Germinal center (tissue), 1 donor: ENCODE results near the gene SREBF1.

Experiments
- DNase-seq: peaks from one replicate; pipeline ENCODE4 v3.0.0; 2012; ENCODE audit warnings: mixed read lengths, low spot score

Gene SREBF1

DNA sequence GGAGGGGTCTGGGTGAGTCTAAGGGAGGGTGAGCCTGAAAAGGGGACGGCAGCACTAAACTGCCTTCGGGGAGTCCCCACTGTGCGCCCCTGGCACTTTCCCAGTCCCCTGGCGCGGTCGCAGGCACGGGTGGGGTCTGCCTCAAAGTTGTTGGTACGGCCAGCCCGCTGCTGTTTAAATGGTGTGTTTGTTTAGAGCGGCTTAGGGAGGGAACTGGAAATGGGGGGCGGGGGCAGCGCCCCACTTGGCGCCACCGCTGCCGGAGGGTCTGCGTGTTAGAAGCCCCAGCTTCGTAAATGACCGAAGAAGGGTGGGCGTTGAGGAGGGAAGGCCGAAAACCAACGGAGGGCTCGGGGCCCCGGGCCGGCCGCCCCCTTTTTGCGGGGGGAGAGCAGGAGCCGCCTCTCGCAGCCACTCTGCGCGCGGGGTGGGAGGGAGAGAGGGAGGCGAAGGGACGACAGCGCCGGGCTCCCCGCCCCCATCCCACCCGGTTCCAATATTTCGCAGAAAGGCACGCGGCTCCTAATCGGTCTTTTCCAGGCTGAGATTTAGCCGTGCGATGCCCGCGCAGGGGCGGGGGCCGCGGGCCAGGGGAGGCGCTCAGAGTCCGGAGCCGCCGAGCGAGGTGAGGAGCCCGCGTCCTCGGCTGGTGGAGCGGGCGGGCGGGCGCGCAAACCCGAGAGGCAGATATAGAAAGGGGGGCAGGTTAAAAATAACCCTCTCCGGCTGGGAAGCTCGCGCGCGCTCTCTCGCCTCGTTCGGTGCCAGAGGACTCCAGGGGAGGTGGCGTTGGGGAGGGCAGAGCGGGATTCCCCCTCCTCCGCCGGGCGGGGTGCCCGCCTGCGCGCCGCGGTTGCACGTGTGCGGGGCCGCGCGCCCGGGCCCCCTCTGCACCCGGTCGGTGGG is 54.9 kb downstream of the SREBF1 start:
- no peak for DNase-seq

DNA sequence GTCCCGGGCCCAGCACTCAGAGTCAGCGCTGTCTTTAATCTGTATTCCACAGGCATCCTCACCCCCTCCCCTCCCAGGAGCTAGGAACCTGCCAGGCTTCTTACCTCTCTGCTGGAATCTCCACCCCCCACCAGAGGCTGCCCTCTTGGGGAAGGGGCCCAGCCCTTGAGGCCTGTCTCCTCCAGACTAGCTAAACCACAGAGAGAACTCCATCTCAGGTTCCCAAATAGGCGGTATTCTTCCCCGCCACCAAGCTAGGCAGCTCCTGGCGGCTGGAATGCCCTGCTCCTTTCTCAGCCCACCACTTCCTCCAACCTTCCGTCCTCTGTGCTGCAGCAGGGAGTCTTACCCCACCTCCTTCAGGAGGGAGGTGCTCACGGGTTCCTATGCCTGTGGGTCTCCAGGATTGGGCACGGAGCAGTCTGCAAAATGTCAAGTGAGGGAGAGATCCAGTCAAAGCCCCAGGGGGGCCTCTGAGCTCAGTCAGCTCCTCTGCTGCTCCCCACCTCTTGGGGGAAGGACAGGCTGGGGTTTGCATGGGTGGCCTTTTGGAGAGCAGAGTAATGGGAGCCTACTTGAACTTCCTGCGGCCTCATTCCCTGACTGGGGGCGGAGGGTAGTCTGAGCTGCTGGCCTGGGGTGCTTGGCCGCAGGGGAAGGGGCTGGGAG is 55.7 kb downstream of the SREBF1 start:
- no peak for DNase-seq

DNA sequence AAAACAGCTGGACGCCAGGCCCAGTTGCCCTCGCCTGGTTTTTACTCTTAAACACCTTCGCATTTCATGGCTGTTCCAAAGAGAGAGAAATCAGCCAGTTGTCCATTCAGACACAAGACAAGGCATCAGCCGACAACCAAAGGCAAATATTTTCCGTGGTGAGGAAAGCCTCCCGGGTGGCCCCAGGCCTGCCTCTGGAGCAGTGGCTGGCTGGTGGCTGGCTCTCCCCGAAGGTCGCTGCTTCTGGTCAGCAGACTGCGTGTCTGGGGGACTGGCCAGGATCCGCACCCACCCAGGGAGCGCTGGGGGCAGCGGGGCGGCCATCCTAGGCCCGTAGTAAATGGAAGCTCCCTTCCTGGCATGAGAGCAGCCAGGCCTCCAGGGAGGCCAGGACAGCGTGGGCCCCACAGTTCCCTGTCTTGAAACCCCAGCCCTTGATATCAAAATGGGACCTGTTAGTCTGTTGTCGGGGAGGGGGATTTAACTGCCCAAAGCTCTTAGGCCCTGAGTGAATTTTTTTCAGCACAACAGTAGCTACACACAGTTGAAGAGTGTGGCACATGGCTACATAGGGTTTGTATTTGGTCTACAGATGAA is 57.7 kb downstream of the SREBF1 start:
- DNase-seq = no peak

DNA sequence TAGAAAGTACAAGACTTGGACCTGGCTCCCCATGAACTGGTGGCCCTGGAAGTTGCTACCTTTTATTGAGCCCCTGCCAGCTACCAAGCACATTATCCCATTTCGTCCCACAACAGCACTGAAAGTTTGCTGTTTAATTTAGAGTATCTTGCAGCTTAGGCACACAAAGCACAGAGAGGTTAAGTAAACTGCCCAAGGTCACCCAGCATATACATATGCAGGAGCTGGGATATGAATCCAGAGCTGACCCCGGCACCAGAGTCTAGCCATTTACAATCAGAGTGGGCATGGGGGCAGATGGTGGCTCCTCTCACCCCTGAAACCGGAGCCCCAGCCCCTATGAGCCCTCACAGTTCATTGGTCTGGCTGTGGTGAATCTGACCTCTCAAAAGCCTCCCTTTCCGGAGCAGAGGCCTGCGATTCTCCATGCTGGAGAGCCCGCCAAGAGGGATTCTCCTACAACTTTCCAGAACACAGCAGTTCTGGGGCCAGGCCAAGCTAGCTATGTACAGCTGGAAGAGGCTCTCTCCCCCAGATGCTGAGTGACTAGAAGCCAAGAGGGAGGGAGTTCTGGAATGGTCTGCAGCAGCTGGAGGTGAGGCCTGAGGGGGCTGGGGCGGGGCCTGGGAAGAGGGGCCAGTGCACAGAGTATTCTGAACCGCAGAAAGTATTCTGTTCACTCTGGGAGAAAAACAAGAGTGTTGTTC is 58.3 kb downstream of the SREBF1 start:
- DNase-seq = no peak

DNA sequence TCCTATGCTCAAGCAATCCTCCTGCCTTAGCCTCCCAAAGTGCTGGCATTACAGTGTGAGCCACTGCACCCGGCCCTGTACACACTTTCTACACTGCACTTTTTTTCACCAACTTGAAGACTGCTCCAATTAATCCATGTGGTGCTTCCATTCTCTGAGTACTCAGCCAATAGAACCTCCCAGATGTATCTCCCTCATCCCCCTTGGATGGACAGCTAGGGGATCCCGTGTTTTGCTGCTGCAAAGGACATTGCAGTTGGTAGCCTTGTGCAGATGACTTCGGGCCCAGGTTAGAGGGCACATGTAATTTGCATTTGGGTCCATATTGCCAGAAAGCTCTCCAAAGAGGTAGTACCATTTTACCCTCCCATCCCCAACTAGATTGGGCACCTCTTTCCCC is 59.9 kb downstream of the SREBF1 start:
- no peak for DNase-seq

DNA sequence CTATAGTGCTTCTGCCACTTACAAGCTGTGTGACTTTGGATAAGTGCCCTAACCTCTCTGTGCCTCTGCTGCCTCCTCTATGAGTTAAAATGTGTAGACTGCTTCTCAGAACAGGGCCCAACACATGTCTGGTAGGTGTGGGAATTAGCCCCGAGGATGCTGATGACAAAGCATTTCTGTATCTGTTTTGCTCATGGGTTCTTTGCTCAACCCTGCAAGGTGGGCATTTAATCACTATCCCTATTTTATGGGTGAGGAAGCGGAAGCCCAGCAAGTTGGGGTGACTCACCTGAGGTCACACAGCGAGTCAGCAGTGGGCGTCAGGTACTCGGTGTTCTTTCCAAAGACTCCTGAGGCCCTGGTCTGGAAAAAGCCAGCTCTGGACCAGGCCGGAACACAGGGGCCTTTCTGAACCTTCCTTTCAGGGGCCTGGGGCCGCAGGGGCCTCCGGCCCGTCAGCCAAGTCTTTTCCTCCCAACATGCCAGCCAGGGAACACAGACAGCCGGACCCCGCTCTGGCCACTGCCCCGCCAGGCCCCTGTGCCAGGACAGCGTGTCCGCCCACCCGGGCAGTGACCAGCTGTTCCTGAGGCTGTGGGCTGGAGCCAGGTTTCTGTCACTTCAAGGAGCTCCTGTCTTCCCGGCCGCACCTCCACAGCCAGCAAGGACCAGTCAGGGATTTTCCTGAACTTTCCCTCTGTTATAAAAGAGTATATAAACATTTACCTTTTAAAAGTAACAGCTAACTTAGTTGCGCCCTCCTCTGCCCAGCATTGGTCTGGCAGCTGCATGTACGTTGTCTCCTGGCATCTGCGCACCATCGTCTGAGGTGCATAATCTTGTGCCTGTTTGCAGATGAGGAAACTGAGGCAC is 62.5 kb downstream of the SREBF1 start:
- DNase-seq = no peak

DNA sequence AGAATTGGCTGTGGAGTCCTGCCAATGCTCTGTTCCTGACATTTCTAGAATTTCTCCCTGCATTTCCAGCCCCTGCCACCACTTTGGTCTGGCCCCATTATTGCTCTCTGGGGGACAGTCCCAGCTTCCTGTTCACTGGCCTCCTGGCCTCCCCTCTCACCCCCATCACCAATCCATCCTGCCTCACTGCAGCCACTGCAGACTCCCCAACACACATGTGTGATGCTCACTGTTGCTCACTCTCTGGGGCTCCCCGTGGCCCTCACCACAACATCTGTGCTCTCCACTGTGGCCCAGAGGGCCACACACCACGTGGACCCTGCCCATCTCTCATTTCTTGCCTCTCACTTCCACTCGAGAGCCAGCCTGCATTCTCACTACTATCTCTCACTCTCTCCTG is 64.6 kb downstream of the SREBF1 start:
- DNase-seq = no peak

DNA sequence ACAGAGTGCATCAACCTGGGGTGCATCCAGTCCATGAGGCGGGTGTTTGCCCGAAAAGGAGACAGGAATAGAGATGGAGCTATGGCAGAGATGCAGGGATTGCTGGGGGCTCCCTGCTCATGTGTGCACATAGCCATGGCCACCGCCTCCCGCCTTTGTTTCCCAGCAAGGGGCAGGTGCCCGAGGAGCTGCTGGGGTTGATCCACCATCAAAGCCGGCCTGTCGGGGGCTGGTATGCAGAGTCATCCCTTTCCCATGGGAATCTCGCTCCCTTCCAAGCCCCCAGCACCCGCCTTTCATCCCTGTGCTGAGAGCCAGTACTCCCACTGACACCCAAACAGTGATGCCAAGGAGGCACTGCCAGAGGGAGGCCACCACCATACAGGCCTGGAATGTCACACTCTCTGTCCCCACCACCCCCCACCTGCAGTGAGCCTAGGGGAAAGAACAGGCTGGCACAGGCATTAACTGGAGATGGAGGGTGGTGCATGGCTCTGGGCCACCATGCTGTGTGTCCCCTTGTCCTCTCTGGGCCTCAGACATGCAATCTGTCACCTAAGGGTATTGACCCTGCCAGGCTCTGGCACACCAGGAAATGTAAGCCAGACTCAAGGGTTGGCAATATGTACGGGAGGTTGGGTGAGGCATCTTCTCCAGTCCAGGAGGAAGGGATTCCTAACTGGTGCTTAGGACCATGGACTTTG is 65.1 kb downstream of the SREBF1 start:
- DNase-seq = no peak

DNA sequence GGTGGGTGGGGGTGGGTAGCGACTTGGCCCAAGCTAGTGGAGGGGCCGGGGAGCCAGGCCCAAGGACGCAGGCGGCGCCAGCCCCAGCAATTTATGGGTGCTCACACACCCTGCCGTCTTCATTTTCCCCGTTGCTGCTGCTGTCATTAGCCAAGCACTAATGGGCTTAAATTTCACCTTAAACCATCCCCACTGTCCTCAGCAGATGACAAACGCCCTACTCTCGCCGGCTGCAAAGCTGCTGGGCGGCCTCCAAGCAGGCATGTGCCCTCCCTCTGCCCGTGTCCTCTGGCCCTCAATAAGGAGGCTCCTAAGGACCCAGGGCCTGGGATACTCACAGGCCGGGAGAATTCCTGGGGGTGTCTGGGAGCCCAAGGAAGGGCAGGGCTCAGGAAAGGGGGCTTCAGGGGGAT is 66.1 kb downstream of the SREBF1 start:
- no peak for DNase-seq

DNA sequence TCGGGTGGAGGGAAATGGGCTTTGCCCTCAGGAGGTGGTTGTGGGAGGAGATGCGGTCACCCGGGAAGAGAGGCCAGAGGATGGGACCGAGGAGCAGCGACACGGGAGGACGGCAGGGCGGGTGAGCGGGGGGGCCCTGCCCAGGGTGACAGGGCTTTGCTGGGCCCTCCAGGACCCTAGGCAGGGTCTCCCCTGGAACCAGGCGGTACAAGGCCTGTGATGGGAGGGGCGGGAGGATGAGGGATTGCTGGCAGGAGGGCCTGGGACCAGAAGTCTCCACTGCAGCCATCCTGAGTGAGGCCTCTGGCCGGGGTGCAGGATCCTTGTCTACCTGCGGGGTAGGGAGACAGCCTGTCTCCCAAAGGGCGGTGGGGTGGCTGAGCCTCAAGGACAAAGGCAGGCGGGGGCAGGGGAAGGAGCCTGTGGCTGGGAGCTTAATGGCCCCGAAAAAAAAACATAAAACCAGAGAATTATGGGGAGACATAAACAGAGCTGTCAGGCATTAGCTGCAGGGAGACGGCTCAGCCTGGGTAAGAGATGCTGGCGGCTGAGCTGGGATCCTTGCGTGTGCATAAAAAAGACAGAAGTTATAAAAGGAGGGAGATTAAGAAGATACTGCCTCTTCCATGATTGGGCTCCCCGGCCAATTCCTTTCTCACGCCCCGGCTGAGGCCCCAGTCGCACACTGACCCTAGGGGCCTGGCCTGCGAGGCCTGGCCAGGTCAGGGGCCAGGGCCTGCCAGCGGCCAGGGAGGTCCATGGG is 66.7 kb downstream of the SREBF1 start:
- DNase-seq = no peak

DNA sequence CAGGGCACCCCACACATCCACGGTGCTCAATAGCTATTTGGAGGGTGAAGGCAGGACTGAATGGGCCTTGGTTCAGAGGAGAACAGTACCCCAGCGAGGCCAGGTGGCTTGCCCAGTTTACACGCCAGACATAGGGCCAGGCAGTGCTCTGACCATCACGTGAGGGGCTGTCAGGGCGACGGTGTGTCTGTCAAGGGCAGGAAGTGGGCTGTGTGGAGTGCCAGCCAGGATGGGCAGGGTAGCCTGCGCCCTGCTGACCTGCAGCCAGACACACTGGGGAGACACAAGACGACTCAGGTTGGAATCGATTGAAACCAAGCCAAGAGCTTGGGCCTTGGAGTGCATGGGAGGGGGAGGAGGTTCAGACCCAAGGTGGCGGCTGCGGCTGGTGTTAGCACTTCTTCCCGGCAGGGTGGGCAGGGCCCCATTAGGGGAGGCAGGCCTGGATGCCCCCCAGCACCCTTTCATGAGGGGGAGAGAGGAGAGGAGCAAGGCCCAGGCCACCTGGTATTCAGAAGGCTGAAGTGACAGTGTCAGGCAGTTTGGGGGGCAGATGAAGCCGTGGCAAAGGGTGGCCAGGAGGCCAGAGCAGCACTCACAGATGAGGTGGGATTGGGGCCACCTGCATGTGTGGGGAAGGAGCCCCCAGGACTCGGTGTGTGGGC is 68.2 kb downstream of the SREBF1 start:
- no peak for DNase-seq

DNA sequence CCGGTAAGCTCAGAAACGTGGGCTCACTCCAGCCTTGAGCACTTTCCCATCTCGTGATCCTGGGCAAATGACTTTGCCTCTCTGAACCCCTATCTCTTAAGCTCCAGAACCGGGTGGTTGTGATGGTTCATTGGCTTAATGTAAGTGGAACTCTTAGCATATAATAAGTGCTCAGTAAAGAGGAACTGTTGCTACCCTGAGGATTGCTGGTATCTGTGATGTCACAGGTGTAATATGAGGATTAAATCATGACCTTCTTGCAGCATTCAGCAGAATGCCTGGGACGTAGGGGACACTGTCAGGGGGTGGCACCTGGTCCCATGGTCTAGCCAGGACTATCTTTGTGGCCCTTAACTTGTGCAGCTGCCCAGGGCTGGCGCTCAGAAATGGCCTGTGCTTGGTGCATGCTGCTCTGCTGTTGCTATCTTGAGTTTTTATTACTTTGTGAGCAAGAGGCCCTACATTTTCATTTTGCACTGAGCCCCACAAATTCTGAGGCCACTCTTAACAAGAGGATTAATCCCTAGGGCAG is 68.8 kb downstream of the SREBF1 start:
- DNase-seq = no peak

DNA sequence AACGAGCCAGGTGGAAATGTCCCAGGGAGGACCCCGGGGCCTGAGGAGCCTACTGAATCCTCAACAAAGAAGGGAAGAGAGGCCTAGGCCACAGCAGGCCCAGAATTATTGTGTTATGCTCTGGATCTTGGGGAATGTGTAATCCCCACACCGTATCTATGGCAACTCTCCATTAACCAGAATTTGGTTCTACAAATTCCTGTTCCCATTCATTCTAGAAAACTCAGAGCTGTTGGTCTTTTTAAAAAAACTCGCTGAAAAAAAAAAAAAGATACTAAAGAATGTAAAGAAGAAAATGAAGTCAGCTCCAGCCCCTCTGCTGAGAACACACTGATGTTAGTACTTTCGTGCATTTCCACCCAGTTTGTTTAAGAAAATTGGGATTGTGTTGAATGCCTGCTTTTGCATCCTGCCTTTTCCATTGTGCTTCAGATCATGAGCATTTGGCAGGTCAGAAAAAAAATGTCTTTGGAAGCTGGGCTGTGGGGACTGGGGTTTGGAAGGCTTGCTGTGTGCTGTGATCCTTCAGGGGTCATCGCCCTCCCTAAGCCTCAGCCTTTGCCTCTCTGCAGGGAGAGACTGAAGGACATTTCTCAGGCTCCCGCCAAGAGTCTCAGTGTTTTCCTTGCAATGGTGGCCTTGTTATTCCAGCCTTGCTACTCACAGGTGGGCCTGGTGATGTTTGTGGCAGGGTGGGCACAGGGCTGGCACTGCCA is 69.5 kb downstream of the SREBF1 start:
- no peak for DNase-seq

DNA sequence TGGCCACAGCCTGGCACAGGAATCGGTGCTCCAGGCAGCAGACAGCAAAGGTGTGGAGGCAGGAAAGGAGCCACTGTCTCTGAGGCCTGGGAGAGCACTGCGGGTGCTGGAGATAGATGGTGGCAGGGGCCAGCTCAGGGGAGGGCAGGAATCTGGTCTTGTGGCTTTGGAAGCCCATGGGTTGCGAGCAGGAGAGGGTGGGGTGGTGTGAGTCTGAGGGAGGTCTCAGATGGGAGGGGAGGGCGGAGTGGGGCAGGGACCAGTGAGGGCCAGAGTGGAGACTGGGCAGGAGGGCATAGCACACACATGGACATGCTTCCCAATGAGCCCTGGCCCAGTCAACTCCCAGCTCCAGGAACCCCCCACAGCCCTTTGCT is 70.1 kb downstream of the SREBF1 start:
- no peak for DNase-seq

DNA sequence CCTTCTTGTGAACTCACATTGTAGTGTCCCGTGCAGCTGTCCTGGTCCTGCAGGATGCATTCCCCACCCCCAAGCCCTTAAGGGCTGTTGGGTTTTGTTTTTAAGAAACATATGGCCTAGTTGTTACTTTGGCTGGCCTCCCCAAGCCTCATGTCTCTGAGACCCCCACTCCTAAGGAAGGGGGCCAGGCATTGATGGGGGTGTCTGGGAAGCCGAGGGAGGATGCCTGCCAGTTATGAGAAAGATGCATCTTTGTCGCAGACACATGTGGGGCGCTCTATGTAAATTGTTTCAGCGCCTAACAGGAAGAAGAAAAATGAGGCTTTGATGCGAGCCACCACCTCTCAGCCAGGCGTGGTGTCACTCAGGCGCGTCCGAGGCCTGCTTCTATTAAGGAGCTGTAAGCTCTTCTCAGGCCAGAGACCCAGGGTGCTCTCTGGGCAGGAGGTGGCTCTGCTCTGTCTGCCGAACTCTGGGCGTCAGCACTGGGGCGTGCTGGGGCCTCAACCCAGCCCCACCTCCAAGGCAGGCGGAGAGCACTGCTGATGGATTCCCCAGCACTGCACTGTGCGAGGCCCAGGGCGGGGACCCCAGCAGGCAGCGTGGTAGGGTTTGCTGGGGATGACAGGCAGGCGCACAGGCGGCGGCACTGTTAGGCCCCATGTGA is 70.6 kb downstream of the SREBF1 start:
- peak; percentile 79 for DNase-seq

DNA sequence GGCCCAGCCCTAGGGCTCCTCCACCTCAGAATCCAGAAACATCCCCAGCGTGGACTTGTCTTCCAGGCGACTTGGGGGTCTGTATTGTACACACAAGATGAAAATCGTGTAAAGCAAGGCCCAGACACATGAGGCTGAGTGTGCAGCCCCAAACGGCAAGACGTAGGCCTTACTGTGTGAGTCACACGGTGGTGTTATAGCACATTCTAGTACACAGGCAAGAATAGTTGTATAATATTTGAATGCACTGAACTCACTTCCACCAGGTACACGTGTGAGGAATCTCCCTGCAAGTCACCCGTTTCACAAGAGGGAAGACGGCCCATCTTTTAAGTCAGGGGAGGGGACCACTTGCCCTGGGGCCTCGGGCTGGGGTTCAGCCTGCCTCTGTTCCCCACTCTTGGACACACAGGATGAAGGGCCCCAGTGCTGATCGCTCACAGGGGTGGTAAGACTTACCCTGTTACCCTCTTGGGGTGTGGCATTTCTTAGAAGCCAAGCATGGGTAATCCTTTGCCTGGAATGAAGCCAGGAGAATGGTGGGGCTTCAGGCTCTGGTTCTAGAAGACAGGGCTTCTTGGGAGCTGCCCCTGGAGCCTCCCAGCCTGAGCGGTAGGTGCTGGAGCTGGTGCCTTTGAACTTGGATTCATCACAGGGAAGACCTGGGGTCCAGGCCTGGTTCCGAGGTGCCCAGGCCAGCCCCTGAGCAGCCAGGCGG is 71.3 kb downstream of the SREBF1 start:
- no peak for DNase-seq

DNA sequence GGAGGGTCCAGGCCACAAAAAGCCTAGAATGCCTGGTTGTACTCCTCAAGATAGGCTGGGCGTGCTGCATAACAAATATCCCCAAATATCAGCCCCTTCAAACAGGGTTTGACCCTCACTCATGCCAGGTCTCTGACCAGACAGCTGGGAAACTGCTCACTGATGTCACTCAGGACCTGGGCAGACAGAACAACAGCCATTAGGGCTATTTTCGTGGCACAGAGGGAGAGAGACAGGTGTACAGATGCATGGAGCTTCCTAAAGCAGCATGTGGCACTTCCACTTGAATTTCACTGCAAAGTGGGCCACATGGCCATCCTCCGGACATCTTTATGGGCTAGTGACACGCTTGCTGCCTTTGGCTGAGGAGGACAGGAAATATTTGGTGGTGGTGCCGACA is 73.1 kb downstream of the SREBF1 start:
- no peak for DNase-seq
